GM12875 (cell line): ENCODE results near the gene SLC25A17.
A peak's percentile ranks its signal among the peaks of the same experiment; 100 is the strongest.
"Not testable (repeated sequence)": the region's sequence is repeated elsewhere in the genome, so short reads cannot be mapped to it uniquely, and the experiment has no call there.

Experiments
- H3K4me3 ChIP-seq: one replicate; pipeline ENCODE4 v1.5.1; 2011; ENCODE audit warnings: low read depth, low read length, control low read depth
- TF ChIP-seq, protein P1 (sequence below): IDR thresholded peaks from 2 replicates; pipeline ENCODE4 v1.5.1; 2011; ENCODE audit warnings: low read depth, mild to moderate bottlenecking, control low read depth, inconsistent platforms, low read length, moderate library complexity, borderline replicate concordance; ENCODE audit not compliant: insufficient read depth

Gene SLC25A17

DNA sequence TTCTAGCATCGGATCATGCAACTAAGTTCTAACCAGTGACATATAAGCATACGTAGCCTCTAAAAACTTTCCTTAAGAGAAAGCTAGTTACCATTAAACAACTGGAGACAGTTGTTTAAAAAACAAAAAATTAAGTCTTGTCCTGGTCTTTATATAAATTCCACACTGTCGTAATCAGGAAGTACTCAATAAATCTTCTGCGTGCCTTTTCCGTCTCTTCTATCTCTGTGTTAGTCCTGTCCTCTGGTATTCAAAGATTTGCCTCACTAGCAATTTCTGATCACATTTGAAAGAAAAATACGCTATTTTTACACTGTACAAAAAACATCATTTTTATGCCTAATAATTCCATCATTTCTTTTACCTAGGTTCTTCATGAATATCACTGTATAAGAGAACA, 10.0 kb upstream of the SLC25A17 start:
- H3K4me3 ChIP-seq = no peak overlapping the region
- TF ChIP-seq, protein P1, sequence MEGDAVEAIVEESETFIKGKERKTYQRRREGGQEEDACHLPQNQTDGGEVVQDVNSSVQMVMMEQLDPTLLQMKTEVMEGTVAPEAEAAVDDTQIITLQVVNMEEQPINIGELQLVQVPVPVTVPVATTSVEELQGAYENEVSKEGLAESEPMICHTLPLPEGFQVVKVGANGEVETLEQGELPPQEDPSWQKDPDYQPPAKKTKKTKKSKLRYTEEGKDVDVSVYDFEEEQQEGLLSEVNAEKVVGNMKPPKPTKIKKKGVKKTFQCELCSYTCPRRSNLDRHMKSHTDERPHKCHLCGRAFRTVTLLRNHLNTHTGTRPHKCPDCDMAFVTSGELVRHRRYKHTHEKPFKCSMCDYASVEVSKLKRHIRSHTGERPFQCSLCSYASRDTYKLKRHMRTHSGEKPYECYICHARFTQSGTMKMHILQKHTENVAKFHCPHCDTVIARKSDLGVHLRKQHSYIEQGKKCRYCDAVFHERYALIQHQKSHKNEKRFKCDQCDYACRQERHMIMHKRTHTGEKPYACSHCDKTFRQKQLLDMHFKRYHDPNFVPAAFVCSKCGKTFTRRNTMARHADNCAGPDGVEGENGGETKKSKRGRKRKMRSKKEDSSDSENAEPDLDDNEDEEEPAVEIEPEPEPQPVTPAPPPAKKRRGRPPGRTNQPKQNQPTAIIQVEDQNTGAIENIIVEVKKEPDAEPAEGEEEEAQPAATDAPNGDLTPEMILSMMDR = no peak

DNA sequence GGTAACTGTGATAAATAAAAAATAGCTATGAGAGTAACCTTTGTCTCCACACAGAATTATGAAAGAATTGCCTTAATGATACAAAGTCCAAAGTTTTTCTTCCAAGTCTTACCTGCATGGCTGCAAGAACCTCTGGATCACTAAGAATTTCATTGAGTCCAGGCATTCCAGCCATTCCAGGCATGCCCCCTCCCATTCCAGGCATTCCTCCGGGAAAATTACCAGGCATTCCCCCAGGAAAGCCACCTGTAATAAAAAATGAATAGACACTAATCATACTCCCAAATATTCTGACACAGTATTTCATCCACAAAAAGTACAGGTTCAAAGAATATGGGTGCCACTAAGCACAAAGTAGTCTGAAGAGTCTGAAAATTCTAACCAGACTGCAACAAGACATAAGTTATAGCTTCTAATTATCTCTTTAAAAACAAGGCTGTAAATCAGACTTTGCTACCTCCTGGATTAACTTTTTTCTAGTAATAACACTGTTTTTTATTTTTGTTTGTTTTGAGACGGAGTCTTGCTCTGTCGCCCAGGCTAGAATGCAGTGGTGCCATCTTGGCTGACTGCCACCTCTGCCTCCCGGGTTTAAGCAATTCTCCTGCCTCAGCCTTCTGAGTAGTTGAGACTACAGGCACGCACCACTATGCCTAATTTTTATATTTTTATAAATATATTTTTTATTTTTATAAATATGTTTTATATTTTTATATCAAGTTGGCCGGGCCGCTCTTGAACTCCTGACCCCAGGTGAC, 8.0 kb upstream of the SLC25A17 start:
- TF ChIP-seq, protein P1 = no peak

DNA sequence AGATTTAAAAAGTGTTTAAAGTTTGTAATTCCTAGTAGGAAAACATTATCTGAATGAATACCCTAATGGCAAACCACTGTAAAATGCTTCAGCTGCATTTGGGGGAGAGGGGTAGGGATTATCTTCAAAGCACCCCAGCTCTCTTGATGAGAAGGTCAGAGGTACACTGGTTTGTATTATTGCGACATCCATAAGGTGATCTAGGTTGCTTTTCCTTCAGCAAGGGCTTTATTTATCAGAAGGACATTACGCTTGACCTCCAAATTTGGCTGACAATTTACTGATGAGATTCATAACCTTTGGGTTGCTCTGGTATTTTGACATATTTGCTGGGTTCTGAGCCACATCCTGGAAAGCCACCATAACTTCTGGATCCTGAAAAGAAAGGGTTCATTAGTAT, 7.1 kb upstream of the SLC25A17 start:
- H3K4me3 ChIP-seq = not testable (repeated sequence)

More for the DNA sequence above, 8.0 kb upstream of the SLC25A17 start:
- no peak overlapping the region for H3K4me3 ChIP-seq

DNA sequence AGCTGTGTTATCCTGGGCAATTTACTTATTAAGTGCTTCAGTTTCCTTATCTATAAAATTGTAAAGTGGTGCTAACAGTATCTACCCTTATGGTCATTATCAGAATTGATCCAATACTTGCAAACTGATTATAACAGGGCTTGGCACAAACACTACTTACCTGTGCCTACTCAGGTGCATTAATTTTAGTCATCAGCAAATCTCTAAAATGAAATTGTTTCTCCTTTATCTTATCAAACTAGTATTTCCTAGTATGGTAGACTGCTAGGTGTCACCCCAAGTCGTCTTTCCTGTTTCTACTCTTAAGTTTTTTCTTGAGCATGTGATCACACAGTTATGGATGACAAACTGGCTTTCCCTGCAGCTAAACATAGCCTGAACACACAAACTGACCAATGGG, 4.3 kb upstream of the SLC25A17 start:
- TF ChIP-seq, protein P1 = no peak
- H3K4me3 ChIP-seq = no peak overlapping the region

DNA sequence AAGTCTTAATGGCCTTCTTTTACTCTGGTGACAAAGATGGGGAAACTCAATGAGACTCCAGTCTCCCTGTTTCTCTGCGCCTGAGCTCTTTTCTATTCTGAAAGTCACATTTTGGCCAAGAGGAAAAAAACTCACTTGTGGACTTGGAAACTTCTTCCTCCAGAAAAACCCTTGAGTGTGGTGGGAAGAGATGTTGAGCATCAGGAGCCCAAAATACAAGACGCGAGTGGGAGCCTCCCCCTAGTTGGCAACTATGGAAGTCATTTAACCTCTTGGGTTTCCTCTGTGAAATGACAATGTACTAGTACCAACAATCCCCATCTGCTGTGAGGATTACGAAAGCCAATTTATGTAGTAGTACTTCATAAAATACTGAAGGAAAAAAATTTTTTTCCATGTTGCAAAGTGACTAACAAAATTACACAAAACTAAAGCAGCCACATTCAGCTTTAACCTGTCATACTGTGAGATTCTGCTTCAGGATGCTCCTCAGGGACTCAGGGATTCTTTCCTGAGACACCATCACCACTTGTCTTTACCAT, 524 bp upstream of the SLC25A17 start:
- TF ChIP-seq, protein P1 = no peak
- peak overlapping the region; percentile 55 for H3K4me3 ChIP-seq

DNA sequence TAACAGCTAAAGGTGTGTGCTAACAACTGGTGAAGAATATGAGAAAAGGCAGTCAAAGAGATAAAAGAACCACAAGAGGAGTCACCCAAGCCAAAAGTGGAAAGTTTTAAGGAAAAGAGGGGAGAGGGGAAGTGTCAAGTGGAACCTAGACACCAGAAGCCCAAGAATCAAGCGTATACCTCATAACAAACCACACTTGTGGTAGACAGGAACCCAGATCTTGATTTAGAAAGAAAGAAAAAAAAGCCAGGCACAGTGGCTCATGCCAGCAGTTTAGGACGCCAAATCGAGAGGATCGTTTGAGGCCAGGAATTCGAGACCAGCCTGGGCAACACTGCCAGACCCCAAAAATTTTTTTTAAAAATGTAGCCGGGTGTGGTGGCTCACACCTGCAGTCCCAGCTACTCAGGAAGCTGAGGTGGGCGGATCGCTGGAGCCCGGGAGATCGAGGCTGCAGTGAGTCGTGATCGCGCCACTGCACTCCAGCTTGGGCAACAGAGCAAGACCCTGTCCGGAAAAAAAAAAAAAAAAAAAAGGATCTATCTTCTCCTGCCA, 877 bp downstream of the SLC25A17 start:
- H3K4me3 ChIP-seq = peak overlapping the region; percentile 96
- TF ChIP-seq, protein P1 = no peak

DNA sequence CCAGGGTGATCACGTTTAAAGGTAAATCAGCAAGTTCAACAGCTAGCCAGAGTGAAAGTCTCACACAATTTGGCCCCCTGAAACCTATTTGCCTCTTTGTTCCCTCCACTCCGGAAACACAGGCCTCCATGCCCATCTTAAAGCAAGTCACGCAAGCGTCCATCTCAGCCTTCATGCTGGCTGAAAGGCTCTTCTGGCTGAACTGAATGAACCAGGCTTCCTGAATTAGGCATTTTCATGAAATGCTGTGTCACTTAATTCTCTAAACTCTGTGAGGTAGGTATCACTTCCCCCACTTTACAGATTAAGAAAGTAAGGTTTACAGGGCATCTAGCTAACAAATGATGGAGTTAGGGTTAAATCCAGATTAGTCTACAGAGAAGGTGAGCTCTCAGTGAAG, 1.4 kb downstream of the SLC25A17 start:
- TF ChIP-seq, protein P1 = no peak
- H3K4me3 ChIP-seq = peak overlapping the region; percentile 96

DNA sequence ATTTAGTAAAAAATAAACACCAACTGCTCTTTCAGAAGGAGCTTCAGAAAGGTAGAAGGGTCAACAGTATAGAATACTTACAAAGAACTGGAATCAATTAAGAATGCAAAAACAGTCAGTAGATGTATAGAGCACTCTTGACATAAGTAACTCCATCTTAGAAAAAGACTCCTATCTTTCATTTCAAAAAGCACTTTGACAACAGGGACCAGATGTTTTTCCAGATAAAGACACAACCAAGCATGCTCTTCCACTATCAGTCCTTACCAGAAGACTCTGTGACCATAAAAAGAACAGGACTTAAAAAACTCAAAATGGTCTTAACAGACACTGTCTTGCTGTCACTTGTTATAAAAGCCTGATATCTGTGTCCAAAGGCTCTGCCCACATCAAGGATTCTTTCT, 5.2 kb downstream of the SLC25A17 start:
- TF ChIP-seq, protein P1 = no peak
- H3K4me3 ChIP-seq = no peak overlapping the region
